MM.1S (cell line): ENCODE data around the gene IYD.

ENCODE experiments used
- DNase-seq: peaks from one replicate; pipeline ENCODE4 v3.0.0-alpha.2; 2015
- H2AFZ ChIP-seq: fragments of 300-600 bp; sonication (generic); 2 replicates; pipeline ENCODE4 v1.6.0; 2016; ENCODE audit warnings: antibody characterized with exemption, low read length
- H3F3A ChIP-seq: fragments of 300-600 bp; sonication (generic); 2 replicates; pipeline ENCODE4 v1.6.1; 2016; ENCODE audit warnings: mild to moderate bottlenecking, antibody characterized with exemption, low read length, moderate library complexity, mixed read lengths; ENCODE audit not compliant: insufficient read depth
- H3K27ac ChIP-seq: fragments of 300-600 bp; sonication (generic); 2 replicates; pipeline ENCODE4 v1.5.1; 2016; ENCODE audit warnings: mild to moderate bottlenecking, low read length
- H3K27me3 ChIP-seq: fragments of 300-600 bp; sonication (generic); replicated peaks from 2 replicates; pipeline ENCODE4 v1.6.0; 2016; ENCODE audit warnings: low read length; ENCODE audit not compliant: insufficient read depth
- H3K36me3 ChIP-seq: fragments of 300-600 bp; sonication (generic); replicated peaks from 2 replicates; pipeline ENCODE4 v1.6.1; 2016; ENCODE audit warnings: mild to moderate bottlenecking, low read length, mixed read lengths; ENCODE audit not compliant: insufficient read depth
- H3K4me1 ChIP-seq: fragments of 300-600 bp; sonication (generic); 2 replicates; pipeline ENCODE4 v1.6.1; 2016; ENCODE audit warnings: low read length, mixed read lengths
- H3K4me2 ChIP-seq: fragments of 300-600 bp; sonication (generic); 2 replicates; pipeline ENCODE4 v1.6.0; 2016; ENCODE audit warnings: low read depth, low read length
- H3K4me3 ChIP-seq: fragments of 300-600 bp; sonication (generic); 2 replicates; pipeline ENCODE4 v1.5.1; 2016; ENCODE audit warnings: low read length, mixed read lengths
- H3K79me2 ChIP-seq: fragments of 300-600 bp; sonication (generic); 2 replicates; pipeline ENCODE4 v1.6.1; 2016; ENCODE audit warnings: mixed run types, low read length, mixed read lengths
- H3K9ac ChIP-seq: fragments of 300-600 bp; sonication (generic); 2 replicates; pipeline ENCODE4 v1.6.1; 2016; ENCODE audit warnings: low read length, mixed read lengths
- H3K9me2 ChIP-seq: fragments of 300-600 bp; sonication (generic); replicated peaks from 2 replicates; pipeline ENCODE4 v1.6.1; 2016; ENCODE audit warnings: mild to moderate bottlenecking, low read length, mixed read lengths; ENCODE audit not compliant: insufficient read depth
- H3K9me3 ChIP-seq: fragments of 300-600 bp; sonication (generic); replicated peaks from 2 replicates; pipeline ENCODE4 v1.6.1; 2016; ENCODE audit warnings: mild to moderate bottlenecking, low read length, mixed read lengths; ENCODE audit not compliant: insufficient read depth
- H4K20me1 ChIP-seq: fragments of 300-600 bp; sonication (generic); 2 replicates; pipeline ENCODE4 v1.6.1; 2016; ENCODE audit warnings: mild to moderate bottlenecking, low read length, moderate library complexity, mixed read lengths; ENCODE audit not compliant: insufficient read depth
- EZH2 ChIP-seq: fragments of 300-600 bp; sonication (generic); optimal IDR thresholded peaks from 2 replicates; pipeline ENCODE3; 2017; ENCODE audit warnings: low read depth, mild to moderate bottlenecking, antibody characterized with exemption, low read length, mixed read lengths
- EZH2phosphoT487 ChIP-seq: fragments of 300-600 bp; sonication (generic); IDR thresholded peaks from 2 replicates; pipeline ENCODE4 v1.6.1; 2018; ENCODE audit warnings: antibody characterized with exemption, low read length
- TF ChIP-seq, protein P1 (sequence below): fragments of 300-600 bp; sonication (generic); IDR thresholded peaks from 2 replicates; pipeline ENCODE4 v1.5.1; 2016; ENCODE audit warnings: antibody characterized with exemption, low read length, mixed read lengths

Gene IYD, protein sequence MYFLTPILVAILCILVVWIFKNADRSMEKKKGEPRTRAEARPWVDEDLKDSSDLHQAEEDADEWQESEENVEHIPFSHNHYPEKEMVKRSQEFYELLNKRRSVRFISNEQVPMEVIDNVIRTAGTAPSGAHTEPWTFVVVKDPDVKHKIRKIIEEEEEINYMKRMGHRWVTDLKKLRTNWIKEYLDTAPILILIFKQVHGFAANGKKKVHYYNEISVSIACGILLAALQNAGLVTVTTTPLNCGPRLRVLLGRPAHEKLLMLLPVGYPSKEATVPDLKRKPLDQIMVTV

DNA sequence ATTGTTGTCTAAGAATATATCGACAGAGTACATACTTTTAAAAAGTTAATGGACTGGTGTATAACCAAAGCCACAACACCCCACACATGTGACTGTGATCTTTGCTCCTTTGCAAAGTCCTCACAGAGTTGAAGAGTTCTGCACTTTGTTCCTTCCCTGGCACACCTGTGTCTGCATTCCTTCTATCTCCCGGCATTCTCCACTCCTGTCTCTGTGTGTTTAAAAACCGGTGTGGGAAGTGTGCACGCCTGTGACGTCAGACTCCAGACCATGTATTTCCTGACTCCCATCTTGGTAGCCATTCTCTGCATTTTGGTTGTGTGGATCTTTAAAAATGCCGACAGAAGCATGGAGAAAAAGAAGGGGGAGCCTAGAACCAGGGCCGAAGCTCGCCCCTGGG is at the start of gene IYD:
Gene IYD (plus strand): TSS at position 251 of the 400 bp plus-strand sequence. CDS start 20 bp downstream, at position 271.
- no peak for DNase-seq
- Histone ChIP-seq H3F3A (no peaks in the 10 kb centered on the region), H2AFZ (no peak within 1 kb of the TSS), H3K4me1 (no peaks in the 10 kb centered on the region), H3K9ac (no peak within 1 kb of the TSS), H3K4me3 (no peak within 1 kb of the TSS), H3K79me2 (no peaks in the 10 kb centered on the region), H3K27me3 (no peaks in the 10 kb centered on the region), H4K20me1 (no peaks in the 10 kb centered on the region), H3K4me2 (no peak within 1 kb of the TSS), H3K9me3 (no peaks in the 10 kb centered on the region), H3K27ac (no peak within 1 kb of the TSS), H3K36me3 (no peaks in the 10 kb centered on the region), H3K9me2 (no peaks in the 10 kb centered on the region)
- TF ChIP-seq EZH2phosphoT487 (no peak), EZH2 (no peak)
- TF ChIP-seq, protein P1, sequence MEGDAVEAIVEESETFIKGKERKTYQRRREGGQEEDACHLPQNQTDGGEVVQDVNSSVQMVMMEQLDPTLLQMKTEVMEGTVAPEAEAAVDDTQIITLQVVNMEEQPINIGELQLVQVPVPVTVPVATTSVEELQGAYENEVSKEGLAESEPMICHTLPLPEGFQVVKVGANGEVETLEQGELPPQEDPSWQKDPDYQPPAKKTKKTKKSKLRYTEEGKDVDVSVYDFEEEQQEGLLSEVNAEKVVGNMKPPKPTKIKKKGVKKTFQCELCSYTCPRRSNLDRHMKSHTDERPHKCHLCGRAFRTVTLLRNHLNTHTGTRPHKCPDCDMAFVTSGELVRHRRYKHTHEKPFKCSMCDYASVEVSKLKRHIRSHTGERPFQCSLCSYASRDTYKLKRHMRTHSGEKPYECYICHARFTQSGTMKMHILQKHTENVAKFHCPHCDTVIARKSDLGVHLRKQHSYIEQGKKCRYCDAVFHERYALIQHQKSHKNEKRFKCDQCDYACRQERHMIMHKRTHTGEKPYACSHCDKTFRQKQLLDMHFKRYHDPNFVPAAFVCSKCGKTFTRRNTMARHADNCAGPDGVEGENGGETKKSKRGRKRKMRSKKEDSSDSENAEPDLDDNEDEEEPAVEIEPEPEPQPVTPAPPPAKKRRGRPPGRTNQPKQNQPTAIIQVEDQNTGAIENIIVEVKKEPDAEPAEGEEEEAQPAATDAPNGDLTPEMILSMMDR = no peak

DNA sequence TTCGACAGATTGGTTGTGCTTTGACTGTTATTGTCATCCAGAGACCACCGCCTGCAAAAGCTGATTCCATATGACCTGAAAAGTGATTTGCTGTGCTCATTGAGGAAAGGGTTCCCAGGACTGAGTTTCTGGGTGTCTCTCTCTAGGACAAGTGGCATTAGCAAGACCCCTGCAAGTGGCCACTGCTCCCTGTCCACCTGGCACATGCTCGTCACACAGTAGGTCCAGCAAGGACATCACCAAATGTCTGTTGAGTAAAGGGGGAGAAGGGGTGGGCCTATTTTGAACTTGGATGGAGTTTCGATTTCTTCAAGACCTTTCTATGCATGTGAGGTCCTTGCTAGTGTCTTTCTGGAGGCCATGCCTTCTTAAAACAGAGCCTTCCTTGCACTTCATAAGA is 48.9 kb upstream of the IYD start:
- no peak overlapping the region for H3K4me3 ChIP-seq
- no peak overlapping the region for H2AFZ ChIP-seq
- no peak overlapping the region for H3K27ac ChIP-seq
- no peaks in the 10 kb centered on the region for H4K20me1 ChIP-seq
- no peaks in the 10 kb centered on the region for H3F3A ChIP-seq
- no peaks in the 10 kb centered on the region for H3K27me3 ChIP-seq
- TF ChIP-seq, protein P1 = no peak
- TF ChIP-seq EZH2phosphoT487 (no peak), EZH2 (no peak)
- H3K4me2 ChIP-seq = no peak overlapping the region
- no peaks in the 10 kb centered on the region for H3K9me3 ChIP-seq
- no peaks in the 10 kb centered on the region for H3K79me2 ChIP-seq
- no peak for DNase-seq
- no peaks in the 10 kb centered on the region for H3K4me1 ChIP-seq
- no peak overlapping the region for H3K9ac ChIP-seq
- H3K9me2 ChIP-seq = no peaks in the 10 kb centered on the region
- no peaks in the 10 kb centered on the region for H3K36me3 ChIP-seq

DNA sequence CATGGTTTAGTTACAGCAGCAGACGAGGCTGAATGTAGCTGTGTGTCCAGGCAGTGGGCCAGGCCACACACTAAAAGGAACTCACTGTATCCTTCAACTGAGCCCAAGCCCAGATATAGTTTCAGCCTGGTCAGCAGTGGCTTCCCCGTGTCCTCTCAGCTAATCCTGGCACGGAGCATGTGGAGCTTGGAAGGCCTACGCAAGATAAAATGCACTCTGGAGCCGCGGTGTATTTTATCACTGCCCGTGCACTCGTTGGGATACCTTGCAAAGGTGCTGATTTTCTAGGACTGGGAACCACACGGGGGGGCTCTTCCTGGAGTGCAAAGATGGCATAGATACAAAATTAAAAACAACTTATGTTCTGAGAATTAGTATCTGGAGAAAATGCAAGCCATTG is 48.4 kb upstream of the IYD start:
- H3K9me3 ChIP-seq = no peaks in the 10 kb centered on the region
- no peak overlapping the region for H3K27ac ChIP-seq
- no peaks in the 10 kb centered on the region for H3K27me3 ChIP-seq
- H3K79me2 ChIP-seq = no peaks in the 10 kb centered on the region
- no peaks in the 10 kb centered on the region for H3K4me1 ChIP-seq
- H2AFZ ChIP-seq = no peak overlapping the region
- no peaks in the 10 kb centered on the region for H3F3A ChIP-seq
- no peak overlapping the region for H3K4me2 ChIP-seq
- no peak overlapping the region for H3K9ac ChIP-seq
- H3K36me3 ChIP-seq = no peaks in the 10 kb centered on the region
- DNase-seq = no peak
- no peaks in the 10 kb centered on the region for H3K9me2 ChIP-seq
- H4K20me1 ChIP-seq = no peaks in the 10 kb centered on the region
- no peak overlapping the region for H3K4me3 ChIP-seq
- no peak for TF ChIP-seq EZH2phosphoT487
- TF ChIP-seq, protein P1 = no peak
- no peak for TF ChIP-seq EZH2
